ENCODE data around the gene ANKZF1. TPM values are rescaled to one million over a fixed set of nuclear protein-coding genes. Genes with fewer than 3 reads are reported as not detected.
A peak's percentile ranks its signal among the peaks of the same experiment; 100 is the strongest.

Gene ANKZF1
- total RNA-seq, 4 donors from 2014 or later: 13.5 to 77.4 (median 22.7) TPM

DNA sequence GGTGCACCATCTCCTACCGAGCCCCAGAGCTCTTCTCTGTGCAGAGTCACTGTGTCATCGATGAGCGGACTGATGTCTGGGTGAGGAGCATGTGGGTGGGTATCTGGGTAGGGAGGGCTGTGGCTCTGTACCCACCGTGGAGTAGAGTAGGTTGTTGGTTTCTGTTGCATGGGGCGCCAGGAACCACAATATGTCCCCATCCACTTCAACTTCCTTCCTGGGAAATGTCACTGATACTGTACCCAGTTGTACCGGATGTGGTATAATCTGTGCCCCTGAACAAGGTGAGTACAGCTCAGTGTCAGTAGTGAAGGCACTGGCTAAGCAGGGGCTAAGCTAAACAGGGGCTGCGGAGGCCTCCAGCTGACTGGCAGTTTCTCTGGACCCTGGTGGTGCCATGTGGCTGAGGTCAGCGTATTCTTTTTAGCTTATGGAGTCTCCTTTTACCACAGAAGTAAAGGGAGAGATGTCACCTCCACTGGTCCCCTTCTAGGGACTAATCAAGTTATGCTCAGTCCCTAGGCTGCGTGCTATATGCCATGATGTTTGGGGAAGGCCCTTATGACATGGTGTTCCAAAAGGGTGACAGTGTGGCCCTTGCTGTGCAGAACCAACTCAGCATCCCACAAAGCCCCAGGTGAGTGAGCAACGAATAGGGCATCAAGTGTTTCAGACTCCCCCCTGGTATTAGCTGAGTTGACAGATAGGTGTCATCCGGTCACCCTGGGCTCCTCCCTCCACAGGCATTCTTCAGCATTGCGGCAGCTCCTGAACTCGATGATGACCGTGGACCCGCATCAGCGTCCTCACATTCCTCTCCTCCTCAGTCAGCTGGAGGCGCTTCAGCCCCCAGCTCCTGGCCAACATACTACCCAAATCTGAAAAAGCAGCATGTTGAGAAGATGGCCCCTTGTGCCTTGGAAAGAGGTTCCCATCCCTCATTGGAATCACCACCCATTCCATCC lies 18.4 kb downstream of the ANKZF1 start:
- ATAC-seq (ENCODE audit: low FRiP score) (no peak), DNase-seq (ENCODE audit: low spot score) (no peak)

DNA sequence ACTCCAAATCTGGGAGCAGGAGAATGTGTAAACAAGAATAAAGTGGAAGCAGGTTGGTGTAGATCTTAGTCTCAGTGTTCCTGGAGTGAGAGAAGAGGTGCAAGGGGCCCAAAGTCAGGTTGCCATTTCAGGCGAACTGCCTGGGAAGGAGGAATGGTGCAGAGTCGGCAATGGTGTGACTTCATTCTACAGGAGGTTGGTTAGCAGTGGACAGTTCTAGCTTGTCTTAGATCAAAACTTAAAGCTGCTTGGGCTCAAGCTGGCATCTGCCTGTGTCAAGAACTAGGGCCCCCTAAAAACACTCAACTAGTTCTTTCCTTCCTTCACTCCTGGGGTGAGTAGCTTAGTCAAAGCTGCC lies 19.2 kb downstream of the ANKZF1 start:
- ATAC-seq (ENCODE audit: low FRiP score): no peak
- TF ChIP-seq, protein P1, sequence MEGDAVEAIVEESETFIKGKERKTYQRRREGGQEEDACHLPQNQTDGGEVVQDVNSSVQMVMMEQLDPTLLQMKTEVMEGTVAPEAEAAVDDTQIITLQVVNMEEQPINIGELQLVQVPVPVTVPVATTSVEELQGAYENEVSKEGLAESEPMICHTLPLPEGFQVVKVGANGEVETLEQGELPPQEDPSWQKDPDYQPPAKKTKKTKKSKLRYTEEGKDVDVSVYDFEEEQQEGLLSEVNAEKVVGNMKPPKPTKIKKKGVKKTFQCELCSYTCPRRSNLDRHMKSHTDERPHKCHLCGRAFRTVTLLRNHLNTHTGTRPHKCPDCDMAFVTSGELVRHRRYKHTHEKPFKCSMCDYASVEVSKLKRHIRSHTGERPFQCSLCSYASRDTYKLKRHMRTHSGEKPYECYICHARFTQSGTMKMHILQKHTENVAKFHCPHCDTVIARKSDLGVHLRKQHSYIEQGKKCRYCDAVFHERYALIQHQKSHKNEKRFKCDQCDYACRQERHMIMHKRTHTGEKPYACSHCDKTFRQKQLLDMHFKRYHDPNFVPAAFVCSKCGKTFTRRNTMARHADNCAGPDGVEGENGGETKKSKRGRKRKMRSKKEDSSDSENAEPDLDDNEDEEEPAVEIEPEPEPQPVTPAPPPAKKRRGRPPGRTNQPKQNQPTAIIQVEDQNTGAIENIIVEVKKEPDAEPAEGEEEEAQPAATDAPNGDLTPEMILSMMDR (IDR thresholded peaks at IDR 0.05): no peak
- no peak for DNase-seq (ENCODE audit: low spot score)

More for the DNA sequence above, 18.4 kb downstream of the ANKZF1 start:
- TF ChIP-seq, protein P1 (IDR thresholded peaks at IDR 0.05): no peak

DNA sequence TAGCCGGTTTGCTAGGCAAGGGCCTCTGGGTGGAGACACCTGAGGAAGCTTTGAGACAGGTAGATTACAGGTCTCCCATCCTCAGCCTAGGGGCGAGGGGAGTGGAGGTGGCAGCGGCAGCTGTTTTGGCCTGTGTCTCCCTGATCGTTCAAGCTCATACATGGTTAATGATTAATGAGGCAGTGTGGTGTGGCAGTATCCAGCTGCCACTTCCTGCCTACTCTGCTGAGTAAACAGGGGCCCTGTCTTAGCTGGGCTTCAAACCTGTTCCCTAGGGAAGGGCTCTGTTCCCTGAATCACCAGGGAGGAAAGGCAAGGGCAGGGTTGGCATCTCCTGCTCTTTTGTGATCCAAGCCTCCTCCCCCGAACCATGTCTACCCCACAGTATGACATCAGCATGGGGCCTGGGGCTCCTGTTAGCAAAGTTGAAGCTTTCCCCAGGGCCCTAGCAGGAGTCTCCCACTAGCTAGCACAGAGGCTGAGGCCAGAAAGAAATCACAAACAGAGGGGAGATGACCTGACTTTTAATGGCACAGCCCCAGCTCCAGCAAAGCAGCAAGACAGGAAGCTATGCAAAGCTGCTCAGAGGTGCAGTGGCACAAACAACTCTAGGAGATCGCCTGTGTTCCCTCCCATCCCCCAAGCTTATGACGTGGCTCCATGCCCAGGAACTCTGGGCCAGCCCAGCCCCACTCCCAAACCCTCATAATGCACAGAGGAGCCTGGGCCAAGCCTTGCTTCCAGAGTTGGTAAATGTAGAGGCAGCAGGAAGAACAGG lies 19.8 kb downstream of the ANKZF1 start:
- no peak for DNase-seq (ENCODE audit: low spot score)
- TF ChIP-seq, protein P1 (IDR thresholded peaks at IDR 0.05): no peak
- peak; percentile 16 for ATAC-seq (ENCODE audit: low FRiP score)

DNA sequence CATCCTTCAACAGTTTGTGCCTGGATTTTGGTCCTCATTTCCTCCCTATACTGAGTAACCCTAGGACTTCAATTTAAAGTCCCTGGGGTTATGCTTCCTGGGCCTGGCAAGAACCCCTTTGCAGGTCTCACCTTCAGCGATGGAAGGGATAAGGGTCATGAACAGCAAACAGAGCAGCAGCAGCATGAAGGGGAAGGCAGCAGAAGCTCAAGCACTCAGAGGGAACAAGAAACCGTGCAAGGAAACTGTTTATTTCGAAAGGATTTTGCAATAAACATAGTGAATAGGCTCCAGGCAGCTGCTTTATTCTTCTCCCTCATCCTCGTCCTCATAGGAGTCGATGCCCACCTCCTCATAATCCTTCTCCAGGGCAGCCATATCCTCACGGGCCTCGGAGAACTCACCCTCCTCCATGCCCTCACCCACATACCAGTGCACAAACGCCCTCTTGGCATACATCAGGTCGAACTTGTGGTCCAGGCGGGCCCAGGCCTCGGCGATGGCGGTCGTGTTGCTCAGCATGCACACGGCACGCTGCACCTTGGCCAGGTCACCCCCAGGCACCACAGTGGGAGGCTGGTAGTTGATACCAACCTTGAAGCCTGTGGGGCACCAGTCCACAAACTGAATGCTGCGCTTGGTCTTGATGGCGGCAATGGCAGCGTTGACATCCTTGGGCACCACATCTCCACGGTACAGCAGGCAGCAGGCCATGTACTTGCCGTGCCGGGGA lies 20.6 kb downstream of the ANKZF1 start:
- no peak for ATAC-seq (ENCODE audit: low FRiP score)
- TF ChIP-seq, protein P1 (IDR thresholded peaks at IDR 0.05): no peak
- no peak for DNase-seq (ENCODE audit: low spot score)

DNA sequence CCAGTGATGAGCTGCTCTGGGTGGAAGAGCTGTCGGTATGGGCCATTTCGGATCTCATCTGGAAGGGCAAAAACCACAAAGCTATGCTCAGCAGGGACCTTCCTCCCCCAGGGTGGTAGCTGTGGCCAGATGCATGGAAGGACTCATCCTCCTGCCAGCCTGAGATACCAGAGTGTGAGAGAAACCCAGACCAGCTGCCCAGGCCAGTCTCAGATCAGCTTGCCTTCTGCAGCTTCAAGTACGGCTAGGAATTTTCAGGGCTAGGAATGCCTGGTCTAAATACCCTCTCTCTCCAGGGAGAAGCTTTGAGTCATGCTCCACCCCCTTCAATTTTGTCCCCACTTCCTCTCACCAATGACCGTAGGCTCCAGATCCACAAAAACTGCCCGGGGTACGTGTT lies 22.1 kb downstream of the ANKZF1 start:
- ATAC-seq (ENCODE audit: low FRiP score) (no peak), DNase-seq (ENCODE audit: low spot score) (no peak)
- TF ChIP-seq, protein P1 (IDR thresholded peaks at IDR 0.05): no peak

DNA sequence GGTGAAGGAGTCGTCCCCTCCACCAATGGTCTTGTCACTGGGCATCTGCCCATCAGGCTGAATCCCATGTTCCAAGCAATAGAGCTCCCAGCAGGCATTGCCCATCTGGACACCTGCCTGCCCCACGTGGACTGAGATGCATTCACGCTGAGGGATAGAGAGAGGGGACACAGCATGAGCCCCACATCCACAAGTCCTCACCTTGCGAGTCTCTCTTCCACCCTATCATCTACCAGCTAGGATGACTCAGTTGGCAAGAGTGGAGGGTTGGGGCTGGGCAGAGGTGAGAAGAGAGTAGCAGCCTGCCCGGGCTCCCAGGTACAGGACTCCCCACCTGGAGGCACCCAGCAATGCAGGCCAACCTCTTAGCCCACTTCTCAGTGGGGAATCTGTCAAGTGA lies 22.5 kb downstream of the ANKZF1 start:
- TF ChIP-seq, protein P1 (IDR thresholded peaks at IDR 0.05): no peak
- no peak for ATAC-seq (ENCODE audit: low FRiP score)
- no peak for DNase-seq (ENCODE audit: low spot score)
